ENCODE data around the gene SMAGP.
"Not testable (repeated sequence)": the region's sequence is repeated elsewhere in the genome, so short reads cannot be mapped to it uniquely, and the experiment has no call there.

The SMAGP gene

DNA sequence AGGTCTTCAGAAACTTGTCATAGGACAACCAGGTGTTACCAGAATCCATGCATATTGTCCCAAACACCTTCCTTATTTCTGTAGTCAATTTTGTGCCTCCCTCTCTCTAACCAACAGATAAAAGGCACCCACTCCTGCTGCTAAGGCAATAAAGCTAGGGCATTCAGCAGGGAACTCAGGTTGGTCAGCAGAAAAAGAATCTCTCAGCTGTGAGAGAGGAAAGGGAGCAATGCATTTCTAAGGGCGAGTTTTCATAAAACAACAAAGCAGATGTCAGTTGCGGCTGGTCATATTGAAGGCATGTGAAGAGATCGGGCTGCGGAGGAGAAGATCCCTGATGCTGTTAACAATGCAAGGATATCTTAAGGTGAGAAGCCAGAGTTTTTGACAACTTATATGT, 45.0 kb downstream of the SMAGP start:
- DNase-seq (ENCODE audit: low spot score): no peak

DNA sequence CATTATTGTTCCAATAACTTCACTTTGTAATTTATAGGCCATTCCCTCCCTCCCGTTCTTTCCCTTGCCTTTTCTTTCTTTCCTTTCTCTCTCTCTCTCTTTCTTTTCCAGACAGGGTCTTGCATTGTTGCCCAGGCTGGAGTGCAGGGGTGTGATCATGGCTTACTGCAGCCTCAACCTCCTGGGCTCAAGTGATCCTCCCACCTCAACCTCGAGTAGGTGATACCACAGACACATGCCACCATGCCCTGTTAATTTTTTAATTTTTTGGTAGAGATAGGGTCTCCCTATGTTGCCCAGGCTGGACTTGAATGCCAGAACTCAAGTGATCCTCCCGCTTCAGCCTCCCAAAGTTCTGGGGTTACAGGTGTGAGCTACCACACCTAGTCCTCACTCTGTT, 45.6 kb downstream of the SMAGP start:
- no peak for DNase-seq (ENCODE audit: low spot score)

DNA sequence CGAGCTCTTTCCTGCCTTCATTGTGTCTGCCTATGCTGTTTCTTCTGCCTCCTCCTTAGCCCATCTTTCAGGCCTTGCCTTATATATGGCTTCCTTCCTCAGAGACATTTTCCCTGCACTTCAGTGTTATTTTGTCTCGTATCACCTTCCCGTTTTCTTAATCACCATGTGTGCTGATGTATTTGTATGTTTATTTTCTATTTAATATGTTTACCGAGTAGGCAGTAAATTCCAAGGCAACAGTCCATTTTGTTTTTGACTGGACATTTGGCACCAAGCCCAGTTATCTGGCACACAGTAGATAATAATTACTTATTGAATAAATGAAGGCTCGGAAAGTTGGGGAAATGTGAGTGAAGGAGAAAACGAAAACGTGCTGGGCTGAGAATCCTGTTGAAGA, 47.8 kb downstream of the SMAGP start:
- no peak for DNase-seq (ENCODE audit: low spot score)

DNA sequence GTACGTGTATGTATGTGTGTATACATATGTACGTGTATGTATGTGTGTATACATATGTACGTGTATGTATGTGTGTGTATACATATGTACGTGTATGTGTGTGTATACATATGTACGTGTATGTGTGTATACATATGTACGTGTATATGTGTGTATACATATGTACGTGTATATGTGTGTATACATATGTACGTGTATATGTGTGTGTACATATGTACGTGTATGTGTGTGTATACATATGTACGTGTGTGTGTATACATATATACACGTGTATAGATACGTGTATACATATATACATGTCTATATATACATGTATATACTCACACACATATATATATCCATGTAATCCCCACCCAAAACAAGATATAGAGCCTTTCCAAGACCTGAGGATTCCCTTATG, 50.4 kb downstream of the SMAGP start:
- DNase-seq (ENCODE audit: low spot score): not testable (repeated sequence)

DNA sequence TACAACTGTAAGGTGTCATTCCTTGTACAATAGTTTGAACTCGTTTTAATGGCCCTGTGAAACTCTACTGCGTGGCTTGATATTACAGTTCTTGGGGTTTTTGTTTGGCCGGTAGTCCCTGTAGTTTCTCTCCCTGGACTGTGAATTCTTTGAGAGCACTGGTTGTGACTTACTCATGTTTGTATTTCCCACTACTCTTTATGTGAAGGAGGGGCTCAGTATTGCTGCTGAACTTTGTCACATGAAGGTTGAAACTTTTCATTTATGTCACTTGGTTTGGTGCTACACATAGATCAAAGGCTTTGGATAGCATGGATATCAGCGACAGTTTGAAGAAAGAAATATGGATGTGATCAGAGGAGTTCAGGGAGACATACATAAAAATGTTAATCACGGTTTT, 50.9 kb downstream of the SMAGP start:
- no peak for DNase-seq (ENCODE audit: low spot score)

DNA sequence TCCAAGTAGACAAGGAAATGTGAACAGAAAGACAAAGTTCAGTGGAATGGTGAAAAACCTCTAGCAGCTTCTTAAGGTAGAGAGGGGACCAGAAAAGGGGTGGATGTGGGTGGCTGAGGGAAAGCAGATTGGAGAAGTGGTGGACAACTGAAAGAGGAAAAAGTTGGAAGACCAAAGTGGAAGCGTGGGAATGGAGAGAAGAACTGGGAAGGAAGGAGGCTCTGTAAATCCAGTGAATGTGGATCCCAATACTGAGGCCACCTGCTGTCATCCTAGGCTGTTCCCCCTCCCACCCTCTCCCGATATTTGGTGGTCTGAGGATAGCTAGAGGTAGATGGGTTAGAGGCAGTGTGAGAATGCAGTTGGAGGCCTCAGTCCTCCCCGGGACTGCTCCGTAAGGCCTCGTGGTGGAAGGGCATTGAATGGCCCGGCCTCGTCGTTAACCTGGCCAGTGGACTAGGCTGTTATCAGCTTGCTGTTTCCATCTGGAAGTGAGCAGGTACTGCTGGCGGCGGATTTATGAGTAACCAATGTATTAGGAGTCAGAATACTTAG, 51.5 kb downstream of the SMAGP start:
- no peak for DNase-seq (ENCODE audit: low spot score)

DNA sequence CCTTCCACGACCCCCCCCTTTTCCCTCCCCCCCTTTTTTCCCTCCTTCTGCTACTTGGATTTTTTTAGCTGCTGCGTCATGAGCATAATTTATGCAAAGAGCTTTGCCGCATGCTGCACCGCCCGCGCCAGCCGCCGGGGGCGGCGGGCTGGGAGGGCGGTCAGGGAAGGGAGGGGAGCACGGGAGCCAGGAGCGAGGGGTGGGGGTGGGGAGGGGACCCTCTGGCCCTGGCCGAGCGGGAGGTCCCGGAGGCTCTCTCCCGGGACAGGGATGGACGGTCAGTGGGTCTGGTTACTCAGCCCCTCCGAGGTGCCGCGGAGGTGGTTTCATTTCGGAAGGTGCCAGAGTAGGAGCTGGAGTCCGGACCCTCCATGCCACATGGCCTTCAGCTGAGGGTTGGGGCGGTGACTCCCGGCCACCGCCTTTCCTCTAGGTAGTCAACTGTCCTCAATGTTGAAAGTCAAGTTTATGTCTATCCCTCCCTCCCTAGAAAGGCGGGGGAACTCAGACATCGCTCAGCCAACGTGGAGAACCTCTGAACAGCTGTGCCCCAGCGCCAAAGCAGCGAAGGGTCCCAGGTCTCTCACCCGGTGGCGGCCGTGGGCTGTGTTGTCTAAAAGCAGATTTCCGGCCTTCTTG, 52.1 kb downstream of the SMAGP start, which contains the start of gene POU6F1:
Gene POU6F1 (minus strand): TSS at position 95 of the 639 bp plus-strand sequence. CDS start 11,226 bp downstream, outside the sequence.
- peak; percentile 88 for DNase-seq (ENCODE audit: low spot score)

DNA sequence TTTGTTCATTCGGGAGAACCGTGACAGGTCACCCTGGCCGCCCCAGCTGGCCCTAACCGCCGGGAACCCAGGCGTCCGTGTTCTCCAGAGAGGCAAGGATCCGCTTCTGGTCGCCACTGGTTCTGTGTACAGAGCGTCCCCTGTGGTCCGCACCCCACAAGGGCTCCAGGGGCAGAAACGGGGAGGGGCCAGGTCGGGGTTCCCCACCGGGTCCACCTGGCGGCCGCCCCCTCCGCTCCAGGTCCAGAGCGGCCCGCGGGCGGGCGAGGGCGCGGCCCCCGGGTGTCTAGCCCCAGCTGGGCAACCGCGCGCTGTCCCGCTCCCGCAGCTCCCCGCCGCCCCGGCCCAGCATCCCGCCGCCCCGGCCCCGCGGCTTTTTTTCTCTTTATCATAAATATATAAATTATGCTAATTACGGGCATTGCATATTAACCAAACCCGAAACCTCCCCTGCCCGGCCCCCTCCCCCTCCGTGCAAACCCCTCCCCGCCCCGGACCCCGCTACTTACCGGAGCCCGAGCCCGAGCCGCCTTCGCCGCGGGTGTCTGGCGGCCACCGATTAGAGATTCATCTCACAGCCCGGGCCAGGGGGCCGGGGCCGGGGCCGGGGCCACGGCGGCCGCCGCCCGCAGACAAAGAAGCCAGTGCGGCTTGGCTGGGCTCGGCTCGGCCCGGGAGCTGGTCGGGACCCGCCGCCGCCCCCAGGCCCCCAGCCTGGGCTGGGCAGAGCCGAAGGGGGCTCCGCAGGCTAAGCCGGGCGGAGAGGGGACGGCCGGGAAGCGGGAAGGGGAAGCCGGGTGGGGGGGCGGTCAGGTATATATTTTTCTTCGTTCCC, 52.9 kb downstream of the SMAGP start:
- DNase-seq (ENCODE audit: low spot score): peak; percentile 47

DNA sequence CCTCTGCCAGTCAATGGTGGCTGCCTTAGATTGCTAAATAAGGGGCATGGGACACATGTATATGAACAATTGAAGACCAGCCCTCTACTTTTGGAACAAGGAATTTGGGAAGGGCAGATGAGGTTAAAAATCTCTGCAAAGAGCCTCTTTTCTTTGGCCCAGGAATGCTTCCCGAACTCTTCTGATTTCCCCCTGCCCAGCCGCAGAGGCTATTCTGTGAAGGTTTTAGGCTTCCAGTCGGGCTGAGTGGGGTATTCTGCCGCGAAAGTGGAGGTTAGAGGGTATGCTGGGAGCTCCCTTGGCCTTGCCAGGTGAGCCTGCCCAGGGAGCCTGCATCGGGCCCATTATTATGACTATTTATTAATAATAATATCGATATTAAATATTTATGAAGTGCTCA, 53.6 kb downstream of the SMAGP start:
- no peak for DNase-seq (ENCODE audit: low spot score)

DNA sequence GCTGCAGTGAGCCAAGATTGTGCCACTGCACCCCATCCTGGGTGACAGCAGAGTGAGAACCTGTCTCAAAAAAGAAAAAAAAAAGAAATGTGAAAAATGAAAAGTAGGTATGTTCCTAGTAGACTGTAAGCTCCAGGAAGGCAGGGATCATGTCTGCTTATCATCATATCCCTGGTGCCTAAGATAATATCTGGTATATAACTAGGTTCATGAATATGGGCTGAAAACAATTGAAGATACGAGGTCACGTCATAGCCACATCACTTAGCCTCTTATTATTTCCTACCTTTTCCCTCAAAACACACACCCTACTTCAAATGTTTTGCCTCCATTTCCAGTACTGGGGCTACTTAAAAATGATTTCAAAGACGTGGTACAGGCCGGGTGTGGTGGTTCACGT, 55.3 kb downstream of the SMAGP start:
- DNase-seq (ENCODE audit: low spot score): no peak

DNA sequence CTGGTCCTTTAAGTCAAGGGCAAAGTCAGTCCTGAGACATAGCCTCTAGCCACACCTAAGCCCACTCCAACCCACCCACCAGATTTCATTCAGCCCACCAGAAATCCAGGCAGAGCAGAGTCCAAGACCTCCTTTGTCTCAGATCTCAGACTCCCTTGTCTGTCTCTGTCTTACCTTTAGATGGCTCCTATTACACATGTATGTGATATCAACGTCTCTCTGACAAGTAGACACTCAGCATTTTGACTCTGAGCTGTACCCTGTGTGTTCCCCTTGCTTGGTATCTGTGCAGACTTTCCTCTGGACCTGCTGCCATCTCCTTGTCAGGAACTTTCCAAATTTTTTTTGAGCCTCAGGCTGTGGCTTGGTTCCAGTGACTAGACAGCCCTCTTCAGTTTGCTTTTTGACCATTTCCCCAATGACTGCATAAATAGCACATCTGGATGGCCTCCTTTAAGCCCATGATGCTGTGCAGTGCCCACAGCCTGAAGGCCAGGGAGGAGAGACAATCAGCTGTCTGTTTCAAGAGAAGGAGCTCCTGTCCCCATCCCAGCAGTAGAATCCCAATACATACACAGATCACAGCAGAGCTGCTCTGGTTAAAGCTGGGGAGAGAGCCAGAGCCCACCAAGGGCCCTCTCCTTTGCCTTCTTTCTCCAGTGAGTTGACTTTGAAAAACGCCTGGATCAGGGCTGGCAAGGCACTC, 59.4 kb downstream of the SMAGP start:
- DNase-seq (ENCODE audit: low spot score): peak; percentile 80

DNA sequence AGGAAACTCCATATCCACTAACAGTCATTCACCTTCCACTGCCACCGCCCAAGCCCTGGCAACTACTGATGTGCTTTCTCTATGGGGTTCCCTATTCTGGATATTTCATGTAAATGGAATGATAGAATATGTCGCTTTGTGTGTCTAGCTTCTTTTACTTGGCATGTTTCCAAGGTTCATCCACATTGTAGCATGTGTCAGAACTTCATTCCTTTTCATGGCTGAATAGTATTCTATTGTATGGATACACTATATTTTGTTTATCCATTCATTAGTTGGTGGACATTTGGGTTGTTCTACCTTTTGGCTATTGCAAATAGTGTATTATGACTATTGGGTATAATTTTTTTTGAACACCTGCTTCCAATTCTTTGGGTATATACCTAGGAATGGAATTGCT, 61.0 kb downstream of the SMAGP start:
- DNase-seq (ENCODE audit: low spot score): no peak

DNA sequence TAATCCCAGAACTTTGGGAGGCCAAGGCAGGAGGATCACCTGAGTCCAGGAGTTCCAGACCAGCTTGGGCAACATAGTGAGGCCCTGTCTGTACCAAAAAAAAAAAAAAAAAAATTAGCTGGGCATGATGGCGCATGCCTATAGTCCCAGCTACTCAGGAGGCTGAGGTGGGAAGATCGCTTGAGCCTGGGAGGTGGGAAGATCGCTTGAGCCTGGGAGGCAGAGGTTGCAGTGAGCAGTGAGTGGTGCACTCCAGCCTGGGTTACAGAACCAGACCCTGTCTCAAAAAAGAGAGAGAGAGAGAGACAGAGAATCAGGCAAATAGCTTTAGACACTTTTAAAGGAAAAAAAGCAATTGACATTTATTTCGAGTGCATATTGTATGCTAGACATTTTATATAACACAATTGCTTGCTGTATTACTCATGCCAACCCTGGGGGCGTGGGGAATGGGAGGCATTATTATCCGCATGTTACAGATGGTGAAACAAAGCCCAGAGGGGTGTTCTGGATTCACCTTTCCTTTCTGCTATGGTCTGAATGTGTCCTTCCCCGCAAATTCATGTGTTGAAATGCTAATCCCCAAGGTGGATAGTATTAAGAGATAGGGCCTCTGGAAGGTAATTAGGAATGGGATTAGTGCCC, 62.1 kb downstream of the SMAGP start:
- DNase-seq (ENCODE audit: low spot score): peak; percentile 21

DNA sequence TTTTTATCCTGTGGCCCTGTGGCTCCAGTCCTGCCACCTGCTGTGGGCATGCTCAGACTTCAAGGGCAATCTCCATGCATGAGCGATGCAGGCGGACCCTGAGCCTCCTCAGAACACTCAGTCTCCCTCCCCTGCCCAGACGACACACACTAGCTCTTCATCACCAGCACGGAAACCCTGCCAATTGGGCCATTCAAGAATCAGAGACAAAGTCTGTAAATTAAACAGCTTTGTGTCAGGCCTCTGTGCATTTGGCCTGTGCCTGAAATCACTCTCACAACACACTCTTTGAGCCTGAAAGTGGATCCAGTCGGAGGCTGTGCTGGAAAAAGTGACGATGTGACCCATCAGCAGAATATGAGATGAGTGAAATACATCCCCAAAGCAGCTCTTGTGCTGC, 64.9 kb downstream of the SMAGP start:
- peak; percentile 27 for DNase-seq (ENCODE audit: low spot score)

DNA sequence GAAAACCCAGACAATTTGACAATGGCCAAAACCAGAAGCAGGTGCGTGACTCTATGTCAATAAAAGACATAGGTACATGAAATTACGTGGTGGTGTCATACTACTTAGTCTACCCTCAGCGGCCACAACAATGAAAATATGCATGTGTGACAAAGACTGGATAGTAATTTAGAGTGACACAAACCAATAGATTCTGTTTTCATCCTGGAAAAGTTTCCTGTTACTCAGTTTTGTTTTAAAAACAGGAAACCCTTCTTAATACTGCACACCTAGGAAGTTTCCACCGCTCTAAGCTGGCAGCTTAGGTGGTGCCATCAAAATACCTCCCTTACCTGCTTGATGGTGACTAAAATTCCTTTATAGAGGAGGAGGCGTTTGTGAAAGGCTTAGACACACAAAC, 67.5 kb downstream of the SMAGP start:
- no peak for DNase-seq (ENCODE audit: low spot score)

DNA sequence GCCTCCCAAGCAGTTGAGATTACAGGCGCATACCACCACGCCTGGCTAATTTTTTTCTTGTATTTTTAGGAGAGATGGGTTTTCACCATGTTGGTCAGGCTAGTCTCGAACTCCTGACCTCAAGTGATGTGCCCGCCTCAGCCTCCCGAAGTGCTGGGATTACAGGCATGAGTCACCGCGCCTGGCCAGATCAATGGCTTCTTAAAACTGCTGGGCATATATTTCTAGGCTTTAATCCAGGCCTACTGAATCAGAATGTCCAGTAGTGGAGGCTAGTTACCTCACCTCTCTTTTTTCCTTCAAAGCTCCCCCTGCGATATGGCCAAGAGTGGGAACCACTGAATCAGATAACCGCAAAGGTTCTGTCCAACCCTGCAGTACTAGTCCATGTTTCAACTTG, 69.4 kb downstream of the SMAGP start:
- no peak for DNase-seq (ENCODE audit: low spot score)

DNA sequence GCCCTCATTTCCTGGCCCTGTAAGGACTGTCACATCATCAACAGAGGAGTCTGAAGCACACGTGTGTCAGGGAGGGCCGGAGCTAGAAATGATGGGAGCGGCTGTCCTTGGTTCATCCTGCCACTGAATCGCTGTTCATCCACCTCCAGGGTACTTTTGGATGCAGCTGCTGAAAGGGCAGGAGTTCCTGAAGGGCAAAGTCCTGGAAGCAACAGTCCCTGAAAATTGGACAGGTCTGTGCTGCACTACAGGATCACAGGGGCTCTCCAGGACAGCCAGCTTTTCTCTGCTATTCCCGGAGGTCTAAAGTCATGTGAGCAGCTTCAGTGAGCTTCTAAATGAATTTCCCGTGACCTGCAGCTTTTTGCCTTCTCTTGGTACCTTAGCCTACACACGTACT, 70.1 kb downstream of the SMAGP start:
- DNase-seq (ENCODE audit: low spot score): no peak

DNA sequence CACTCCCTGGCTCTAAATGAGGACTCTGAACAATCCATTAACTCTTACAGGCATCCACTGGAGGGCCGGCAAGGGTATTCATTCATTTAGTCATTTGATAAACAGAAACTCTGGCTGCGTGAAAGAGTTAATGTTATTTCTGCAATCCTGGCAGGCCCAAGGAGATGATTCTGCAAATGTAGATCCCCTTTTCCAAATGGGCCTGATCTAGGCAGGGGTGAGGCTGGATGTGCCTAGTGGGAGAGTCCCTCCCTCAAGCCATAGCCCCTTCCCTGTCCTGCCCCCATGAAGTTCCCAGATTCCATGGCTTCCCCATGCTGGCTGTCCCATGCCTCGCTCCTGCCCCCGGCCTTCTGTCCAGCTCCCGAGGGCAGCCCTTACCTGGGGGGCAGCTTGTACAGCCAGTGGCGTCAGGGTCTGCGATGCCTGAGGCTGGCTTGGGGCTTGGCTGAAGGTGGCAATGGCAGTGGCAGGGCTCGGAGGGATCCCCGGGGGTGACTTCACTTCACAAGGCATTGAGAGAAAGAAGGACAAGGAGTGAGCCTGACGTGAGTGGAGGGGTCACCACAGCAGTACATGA, 70.8 kb downstream of the SMAGP start:
- DNase-seq (ENCODE audit: low spot score): no peak

DNA sequence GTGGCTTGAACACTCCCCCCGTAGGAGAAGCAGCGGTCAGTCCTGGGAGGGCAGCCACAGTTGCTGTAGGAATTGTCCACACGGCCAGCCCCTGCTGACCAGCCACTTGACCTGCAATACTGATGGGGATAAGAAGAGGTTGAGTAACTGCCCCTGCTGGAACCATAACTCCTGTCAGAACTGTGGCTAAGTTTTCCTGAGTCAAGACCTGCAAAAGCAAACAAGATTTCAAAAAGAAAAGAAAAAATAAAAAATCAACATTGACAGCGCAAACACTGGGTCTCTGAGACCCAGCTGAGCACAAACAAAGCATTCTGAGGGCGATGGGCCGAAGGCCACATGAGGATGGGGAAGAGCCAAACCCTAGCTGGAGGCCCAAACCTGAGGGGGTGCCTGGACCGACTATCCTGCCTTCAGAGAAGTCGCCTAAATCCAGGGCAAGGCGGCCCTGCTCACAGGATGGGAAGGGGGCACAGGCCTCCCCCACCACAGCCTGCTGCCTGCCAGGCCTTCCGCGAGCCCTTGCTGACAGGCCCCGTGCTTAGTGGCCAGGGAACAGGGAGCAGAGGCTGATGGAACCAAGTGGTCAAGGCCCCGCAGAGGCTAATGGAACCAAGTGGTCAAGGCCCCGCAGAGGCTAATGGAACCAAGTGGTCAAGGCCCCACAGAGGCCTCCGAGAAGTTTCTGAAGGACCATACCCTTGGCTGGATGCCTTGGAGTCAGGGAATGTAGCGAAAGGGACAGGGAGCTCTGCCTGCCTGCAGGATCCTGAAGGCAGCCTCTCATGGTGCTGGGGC, 71.4 kb downstream of the SMAGP start:
- no peak for DNase-seq (ENCODE audit: low spot score)

DNA sequence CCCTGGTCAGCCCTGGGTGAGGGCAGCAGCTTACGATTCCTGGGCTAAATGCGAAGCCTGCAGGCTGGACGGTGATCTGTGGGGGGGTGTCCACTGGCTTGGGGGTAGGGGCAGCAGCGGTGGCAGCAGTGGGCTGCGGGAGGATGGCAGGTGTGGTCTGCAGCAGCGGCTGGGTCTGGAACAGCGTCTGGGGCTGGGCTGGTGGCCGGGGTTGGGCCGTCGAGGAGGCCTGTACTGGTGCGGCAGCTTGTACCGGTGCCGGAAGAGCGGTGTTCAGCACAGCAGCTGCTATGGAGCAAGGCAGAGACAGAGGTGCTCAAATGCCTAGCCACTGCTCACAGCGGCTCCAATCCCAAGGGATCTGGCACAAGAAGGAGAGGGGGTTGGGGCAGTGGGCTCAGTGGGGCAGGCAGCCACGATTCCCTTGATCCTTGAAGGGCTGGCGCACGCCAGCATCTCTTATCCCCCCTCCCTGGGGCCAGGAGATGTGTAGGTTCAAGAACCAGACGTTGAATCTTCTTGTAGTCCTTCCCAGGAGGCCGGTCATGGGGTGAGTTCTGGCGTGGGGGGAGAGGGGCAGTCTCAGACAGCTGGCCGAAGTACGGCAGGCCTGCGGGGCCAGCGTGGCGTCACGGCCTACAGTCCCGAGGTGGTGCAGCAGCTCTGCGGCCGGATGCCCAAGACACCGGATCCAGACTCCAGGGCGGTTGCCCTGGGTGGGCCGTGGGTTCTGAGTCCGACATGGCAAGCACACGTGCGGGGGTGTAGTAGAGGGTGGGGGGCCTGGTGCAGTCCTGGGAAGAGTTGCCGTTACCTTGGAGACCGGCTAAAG, 72.3 kb downstream of the SMAGP start:
- no peak for DNase-seq (ENCODE audit: low spot score)
